ENCODE results near the gene PDSS2.

PDSS2 gene

GRCh38 chr6:107108201-107108890 lies 351.0 kb downstream of the PDSS2 start:
- TF ChIP-seq, protein P1, sequence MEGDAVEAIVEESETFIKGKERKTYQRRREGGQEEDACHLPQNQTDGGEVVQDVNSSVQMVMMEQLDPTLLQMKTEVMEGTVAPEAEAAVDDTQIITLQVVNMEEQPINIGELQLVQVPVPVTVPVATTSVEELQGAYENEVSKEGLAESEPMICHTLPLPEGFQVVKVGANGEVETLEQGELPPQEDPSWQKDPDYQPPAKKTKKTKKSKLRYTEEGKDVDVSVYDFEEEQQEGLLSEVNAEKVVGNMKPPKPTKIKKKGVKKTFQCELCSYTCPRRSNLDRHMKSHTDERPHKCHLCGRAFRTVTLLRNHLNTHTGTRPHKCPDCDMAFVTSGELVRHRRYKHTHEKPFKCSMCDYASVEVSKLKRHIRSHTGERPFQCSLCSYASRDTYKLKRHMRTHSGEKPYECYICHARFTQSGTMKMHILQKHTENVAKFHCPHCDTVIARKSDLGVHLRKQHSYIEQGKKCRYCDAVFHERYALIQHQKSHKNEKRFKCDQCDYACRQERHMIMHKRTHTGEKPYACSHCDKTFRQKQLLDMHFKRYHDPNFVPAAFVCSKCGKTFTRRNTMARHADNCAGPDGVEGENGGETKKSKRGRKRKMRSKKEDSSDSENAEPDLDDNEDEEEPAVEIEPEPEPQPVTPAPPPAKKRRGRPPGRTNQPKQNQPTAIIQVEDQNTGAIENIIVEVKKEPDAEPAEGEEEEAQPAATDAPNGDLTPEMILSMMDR (IDR thresholded peaks at IDR 0.05; ENCODE audit: control extremely low read depth, extremely low read depth, low read depth, missing control alignments), result no peak
- POLR2A ChIA-PET, result no interaction called here
- CTCF ChIA-PET, result interaction anchor here (1.4 to 1.7 kb wide), 3 partner anchors 10 to 24 kb away, joined by 3 to 11 read pairs (median 5); no protein-coding TSS in a partner anchor
- DNase-seq (ENCODE audit: extremely low spot score), result no peak

GRCh38 chr6:107107791-107108190 lies 351.6 kb downstream of the PDSS2 start:
- ChIA-PET POLR2A (no interaction called here), CTCF (interaction anchor here (1.2 to 2.0 kb wide), 5 partner anchors 9 to 500 kb away, joined by 3 to 11 read pairs (median 5); no protein-coding TSS in a partner anchor)
- no peak for DNase-seq (ENCODE audit: extremely low spot score)
- TF ChIP-seq, protein P1 (IDR thresholded peaks at IDR 0.05; ENCODE audit: control extremely low read depth, extremely low read depth, low read depth, missing control alignments), result no peak

- CTCF ChIA-PET, result interaction anchor here (1.1 to 6.5 kb wide), 4 partner anchors 8 to 30 kb away, joined by 3 to 35 read pairs (median 5); no protein-coding TSS in a partner anchor
- TF ChIP-seq, protein P1 (IDR thresholded peaks at IDR 0.05; ENCODE audit: control extremely low read depth, extremely low read depth, low read depth, missing control alignments), result no peak
- POLR2A ChIA-PET, result interaction anchor here (0.9 kb wide), 1 partner anchor 16 kb away, joined by 3 read pairs; no protein-coding TSS in a partner anchor
- DNase-seq (ENCODE audit: extremely low spot score), result no peak
These were observed 353.2 kb downstream of the PDSS2 start for GRCh38 chr6:107106165-107106564.

DNA sequence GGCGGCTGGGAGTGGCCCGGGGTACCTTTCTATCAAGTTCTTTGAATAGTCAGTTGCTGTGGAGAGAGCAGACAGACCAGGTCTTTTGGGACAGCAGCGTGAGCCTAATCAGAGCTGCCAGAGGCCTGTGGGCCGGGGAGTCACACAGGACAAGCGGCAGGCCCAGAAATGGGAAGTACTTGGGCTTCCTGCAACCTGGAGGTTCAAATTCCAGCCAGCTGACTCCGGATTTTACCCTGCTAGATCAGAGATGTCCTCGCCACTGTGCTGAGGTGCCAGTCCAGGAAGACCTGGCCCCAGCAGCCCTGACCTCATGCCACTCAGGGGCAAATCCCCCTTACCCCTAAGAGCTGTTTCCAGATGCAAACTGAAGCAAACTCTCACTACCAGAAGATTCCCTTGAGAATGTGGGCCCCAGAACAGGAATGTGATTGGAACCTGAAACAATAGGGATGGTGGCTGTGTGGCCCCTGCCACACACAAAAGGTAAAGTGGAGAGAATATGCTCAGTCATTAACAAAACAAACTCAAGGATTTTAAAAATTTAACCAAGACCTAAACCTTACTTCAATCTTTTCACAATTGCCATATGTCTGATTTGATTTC lies 353.8 kb downstream of the PDSS2 start:
- POLR2A ChIA-PET, result no interaction called here
- CTCF ChIA-PET, result interaction anchor here (1.6 to 6.5 kb wide), 3 partner anchors 8 to 29 kb away, joined by 4 to 35 read pairs (median 6); no protein-coding TSS in a partner anchor
- no peak for DNase-seq (ENCODE audit: extremely low spot score)
- TF ChIP-seq, protein P1 (IDR thresholded peaks at IDR 0.05; ENCODE audit: control extremely low read depth, extremely low read depth, low read depth, missing control alignments), result no peak

DNA sequence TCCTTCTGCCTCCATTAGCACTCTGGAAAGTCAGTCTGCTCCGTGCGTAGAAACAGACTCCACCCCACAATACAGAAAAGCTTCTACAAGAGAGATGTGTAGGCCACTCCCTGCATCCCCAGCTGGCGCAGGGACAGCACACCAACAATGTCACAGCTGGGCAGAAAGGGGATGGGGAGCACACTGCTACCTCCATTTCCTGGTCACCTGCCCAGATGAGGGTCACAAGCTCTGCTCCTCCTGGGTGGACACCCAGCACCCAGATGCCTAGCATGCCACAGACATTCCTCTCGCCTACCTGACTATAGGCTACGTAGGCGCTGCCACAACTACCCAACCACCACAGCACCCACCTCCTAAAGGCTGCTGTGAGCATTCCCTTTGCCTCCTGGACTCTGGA lies 356.3 kb downstream of the PDSS2 start:
- no peak for DNase-seq (ENCODE audit: extremely low spot score)
- TF ChIP-seq, protein P1 (IDR thresholded peaks at IDR 0.05; ENCODE audit: control extremely low read depth, extremely low read depth, low read depth, missing control alignments), result no peak
- CTCF ChIA-PET, result interaction anchor here (0.9 to 6.5 kb wide), 5 partner anchors 11 to 75 kb away, joined by 3 to 35 read pairs (median 3); partner anchors contain the start of gene MTRES1
- POLR2A ChIA-PET, result no interaction called here

Data from GM10248 (cell line).